Activated B cell treated with CpG ODN at 0.5 μM for 24 hours (primary cell): ENCODE data around the gene TXNIP. TPM values are rescaled to one million over a fixed set of nuclear protein-coding genes. Genes with fewer than 3 reads are reported as not detected.
"Not testable (repeated sequence)": the region's sequence is repeated elsewhere in the genome, so short reads cannot be mapped to it uniquely, and the experiment has no call there.

Experiments used
- ATAC-seq: fragments of 200-7000 bp; cut with Tn5 transposase; one replicate; pipeline ENCODE4 v1.10.0; 2021; ENCODE audit warnings: low read depth, mild to moderate bottlenecking, moderate library complexity
- CTCF ChIA-PET: fragments of 350-600 bp; sonication (Branson Sonifier 250); formaldehyde crosslinking; loops from one replicate; lab custom pipeline; 2021; ENCODE audit warnings: antibody characterized with exemption; lab: Charles Lee
- POLR2A ChIA-PET: fragments of 350-600 bp; sonication (Branson Sonifier 250); formaldehyde crosslinking; loops from one replicate; lab custom pipeline; 2021; ENCODE audit warnings: antibody characterized with exemption; lab: Charles Lee
- DNase-seq: peaks from one replicate; pipeline ENCODE4 v3.0.0; 2022
- H3K27ac Mint-ChIP-seq: one replicate; pipeline ENCODE4 v1.8.0; 2020; ENCODE audit warnings: mixed read lengths
- H3K27me3 Mint-ChIP-seq: one replicate; pipeline ENCODE4 v1.8.0; 2021; ENCODE audit warnings: mixed read lengths
- H3K36me3 Mint-ChIP-seq: one replicate; pipeline ENCODE4 v1.8.0; 2021; ENCODE audit warnings: low read depth, mixed read lengths
- H3K4me1 Mint-ChIP-seq: one replicate; pipeline ENCODE4 v1.8.0; 2021; ENCODE audit warnings: mixed read lengths
- H3K4me3 Mint-ChIP-seq: one replicate; pipeline ENCODE4 v1.8.0; 2020; ENCODE audit warnings: mild to moderate bottlenecking, mixed read lengths
- H3K9me3 Mint-ChIP-seq: one replicate; pipeline ENCODE4 v1.8.0; 2020; ENCODE audit warnings: mixed read lengths
- CTCF ChIP-seq: fragments of 200-600 bp; IDR thresholded peaks from one replicate; pipeline ENCODE4 v1.8.0; 2022; ENCODE audit warnings: antibody characterized with exemption, mild to moderate bottlenecking
- intact Hi-C: fragments of 100-400 bp; cut with micrococcal nuclease; formaldehyde crosslinking; loops from one replicate; pipeline ENCODE4 v1.15.1; 2024
- total RNA-seq: library from RNA; stranded (reverse); gene quantifications from 2 replicates; pipeline ENCODE4 v1.2.3, GENCODE V29; 2022

Gene TXNIP
- total RNA-seq, 1 donor from 2014 or later = 300 TPM

GRCh38 chr1:146035048-146035423 is 38.7 kb upstream of the TXNIP start:
- H3K4me1 Mint-ChIP-seq = peaks cover 43% of the 10 kb centered on the region
- DNase-seq = no peak
- no peak for ATAC-seq
- TF ChIP-seq CTCF = no peak
- H3K27ac Mint-ChIP-seq = peak overlapping the region; percentile 88
- CTCF ChIA-PET = interaction anchor here (1.2 to 2.8 kb wide), 2 partner anchors 53 to 56 kb away, joined by 3 to 8 read pairs; no protein-coding TSS in a partner anchor
- intact Hi-C loops = loop anchor here (5.0 kb wide), 1 partner anchor 108 kb away; the partner anchor contains the start of gene RBM8A
- H3K27me3 Mint-ChIP-seq = peaks cover 5% of the 10 kb centered on the region
- peak overlapping the region; percentile 99 for H3K4me3 Mint-ChIP-seq
- H3K36me3 Mint-ChIP-seq = peaks cover 21% of the 10 kb centered on the region
- POLR2A ChIA-PET = interaction anchor here (0.6 to 10.0 kb wide), 13 partner anchors 15 to 754 kb away, joined by 4 to 394 read pairs (median 9); partner anchors contain the start of genes ANKRD34A, LIX1L, PEX11B and PIAS3
- H3K9me3 Mint-ChIP-seq = no peaks in the 10 kb centered on the region

GRCh38 chr1:146032631-146033219 is 36.3 kb upstream of the TXNIP start:
- peaks cover 4% of the 10 kb centered on the region for H3K27me3 Mint-ChIP-seq
- ChIA-PET POLR2A (interaction anchor here (0.7 to 10.0 kb wide), 4 partner anchors 11 to 176 kb away, joined by 3 to 394 read pairs (median 10); partner anchors contain the start of gene HJV), CTCF (interaction anchor here (0.8 to 2.4 kb wide), 10 partner anchors 11 to 187 kb away, joined by 3 to 11 read pairs (median 4); partner anchors contain the start of genes HJV, LIX1L and NUDT17)
- no peak for ATAC-seq
- H3K4me3 Mint-ChIP-seq = no peak overlapping the region
- DNase-seq = no peak
- intact Hi-C loops = no loop called here
- TF ChIP-seq CTCF = no peak
- H3K36me3 Mint-ChIP-seq = peaks cover 15% of the 10 kb centered on the region
- H3K27ac Mint-ChIP-seq = no peak overlapping the region
- H3K4me1 Mint-ChIP-seq = peaks cover 32% of the 10 kb centered on the region
- H3K9me3 Mint-ChIP-seq = no peaks in the 10 kb centered on the region

GRCh38 chr1:146031476-146031875 is 35.1 kb upstream of the TXNIP start:
- H3K27me3 Mint-ChIP-seq = peaks cover 3% of the 10 kb centered on the region
- H3K27ac Mint-ChIP-seq = no peak overlapping the region
- DNase-seq (no peak), ATAC-seq (no peak)
- TF ChIP-seq CTCF = no peak
- peaks cover 4% of the 10 kb centered on the region for H3K36me3 Mint-ChIP-seq
- H3K4me1 Mint-ChIP-seq = peaks cover 20% of the 10 kb centered on the region
- POLR2A ChIA-PET = interaction anchor here (1.2 to 10.0 kb wide), 3 partner anchors 18 to 175 kb away, joined by 3 to 394 read pairs (median 7); no protein-coding TSS in a partner anchor
- CTCF ChIA-PET = interaction anchor here (1.1 to 2.4 kb wide), 4 partner anchors 20 to 186 kb away, joined by 4 to 11 read pairs (median 4); partner anchors contain the start of gene NUDT17
- H3K4me3 Mint-ChIP-seq = no peak overlapping the region
- no peaks in the 10 kb centered on the region for H3K9me3 Mint-ChIP-seq
- intact Hi-C loops = no loop called here

GRCh38 chr1:146029117-146029516 is 32.7 kb upstream of the TXNIP start:
- ChIA-PET POLR2A (interaction anchor here (0.5 kb wide), 1 partner anchor 350 kb away, joined by 3 read pairs; no protein-coding TSS in a partner anchor), CTCF (no interaction called here)
- no peaks in the 10 kb centered on the region for H3K9me3 Mint-ChIP-seq
- TF ChIP-seq CTCF = no peak
- DNase-seq = no peak
- intact Hi-C loops = no loop called here
- H3K36me3 Mint-ChIP-seq = no peaks in the 10 kb centered on the region
- H3K4me3 Mint-ChIP-seq = no peak overlapping the region
- peaks cover 5% of the 10 kb centered on the region for H3K4me1 Mint-ChIP-seq
- ATAC-seq = no peak
- H3K27ac Mint-ChIP-seq = no peak overlapping the region
- peaks cover 10% of the 10 kb centered on the region for H3K27me3 Mint-ChIP-seq

- H3K27me3 Mint-ChIP-seq = peaks cover 18% of the 10 kb centered on the region
- H3K9me3 Mint-ChIP-seq, POLR2A ChIA-PET, H3K4me3 Mint-ChIP-seq, H3K27ac Mint-ChIP-seq, intact Hi-C loops, DNase-seq, ATAC-seq, H3K4me1 Mint-ChIP-seq, H3K36me3 Mint-ChIP-seq: not testable (repeated sequence)
- CTCF ChIA-PET = interaction anchor here (1.4 kb wide), 1 partner anchor 12 kb away, joined by 3 read pairs; no protein-coding TSS in a partner anchor
Observed at GRCh38 chr1:146026650-146027049, 30.3 kb upstream of the TXNIP start.

GRCh38 chr1:146025787-146026495 is 29.6 kb upstream of the TXNIP start:
- H3K27ac Mint-ChIP-seq, POLR2A ChIA-PET, H3K4me3 Mint-ChIP-seq, intact Hi-C loops, H3K9me3 Mint-ChIP-seq, H3K4me1 Mint-ChIP-seq, DNase-seq, H3K36me3 Mint-ChIP-seq, ATAC-seq: not testable (repeated sequence)
- CTCF ChIA-PET = interaction anchor here (1.4 kb wide), 1 partner anchor 11 kb away, joined by 3 read pairs; no protein-coding TSS in a partner anchor
- H3K27me3 Mint-ChIP-seq = peaks cover 25% of the 10 kb centered on the region
